Gastroesophageal sphincter (tissue), 4 donors: ENCODE measurements around the gene UBE2L6. TPM values are rescaled to one million over a fixed set of nuclear protein-coding genes. Genes with fewer than 3 reads are reported as not detected.

Source experiments
- ATAC-seq: fragments of 150-250 bp; one replicate; pipeline ENCODE4 v1.9.1; 2016; ENCODE audit warnings: mild to moderate bottlenecking, moderate library complexity
- H3K27ac ChIP-seq, 4 donors: fragments of 200-600 bp; sonication (generic) in 3 of 4; 1 replicate in 3 of 4; 2 replicates in 1 of 4; pipeline ENCODE4 v1.5.1; 2016 to 2019
- H3K27me3 ChIP-seq: fragments of 200-600 bp; sonication (generic); one replicate; pipeline ENCODE4 v1.5.1; 2019
- H3K36me3 ChIP-seq, 2 donors: fragments of 200-600 bp; sonication (generic); one replicate each; pipeline ENCODE4 v1.5.1; 2019; ENCODE audit warnings: control low read depth in 1 of 2
- H3K4me1 ChIP-seq, 3 donors: fragments of 200-600 bp; sonication (generic); 1 replicate in 2 of 3; 2 replicates in 1 of 3; pipeline ENCODE4 v1.5.1; 2016 to 2019; ENCODE audit warnings: control low read depth in 2 of 3
- H3K4me3 ChIP-seq, 2 donors: fragments of 200-600 bp; sonication (generic); one replicate each; pipeline ENCODE4 v1.5.1; 2019; ENCODE audit warnings: mild to moderate bottlenecking in 1 of 2, moderate library complexity in 1 of 2
- H3K9me3 ChIP-seq, 3 donors: fragments of 200-600 bp; sonication (generic); one replicate each; pipeline ENCODE4 v1.5.1; 2017 to 2019; ENCODE audit warnings: control low read depth in 2 of 3
- CTCF ChIP-seq, 4 experiments: fragments of 200-600 bp in 2 of 4; fragments of 450-650 bp in 2 of 4; sonication (generic) in 1 of 4; IDR thresholded peaks; one replicate each; pipeline ENCODE4 v1.5.1; 2017 to 2019; ENCODE audit warnings: antibody characterized with exemption in 4 of 4, mild to moderate bottlenecking in 2 of 4, moderate library complexity in 2 of 4
- EP300 ChIP-seq: sonication (generic); formaldehyde crosslinking; IDR thresholded peaks from one replicate; pipeline ENCODE4 v1.6.1; 2017; ENCODE audit warnings: antibody characterized with exemption, mild to moderate bottlenecking
- POLR2A ChIP-seq, 2 donors: fragments of 450-650 bp; IDR thresholded peaks; one replicate each; pipeline ENCODE4 v1.6.1; 2017; ENCODE audit warnings: antibody characterized with exemption in 2 of 2, mild to moderate bottlenecking in 2 of 2, moderate library complexity in 1 of 2
- POLR2AphosphoS5 ChIP-seq: sonication (generic); formaldehyde crosslinking; IDR thresholded peaks from one replicate; pipeline ENCODE4 v1.6.1; 2017; ENCODE audit warnings: antibody characterized with exemption
- WGBS, 2 donors: methylation state at CpG; one replicate each; pipeline ENCODE4 v1.1.5; 2018; ENCODE audit warnings: low coverage in 1 of 2; 5-methylcytosine and 5-hydroxymethylcytosine counted together
- small RNA-seq, 4 donors: library from RNA; depleted of rRNA; stranded (forward); fragments of <200 nt; gene quantifications; one replicate each; pipeline ENCODE3, GENCODE V24; 2016
- total RNA-seq, 4 donors: library from RNA; depleted of rRNA; stranded (reverse); fragments of >200 nt; gene quantifications; one replicate each; pipeline ENCODE4 v1.1.0, GENCODE V29; 2016

Gene UBE2L6
- total RNA-seq, 4 donors from 2014 or later, result 15.3 to 34.6 (median 28.3) TPM

- no peak for TF ChIP-seq EP300
- no peak for TF ChIP-seq POLR2A (IDR thresholded peaks at IDR 0.05)
- no peak for TF ChIP-seq POLR2AphosphoS5
- no peak for TF ChIP-seq CTCF (IDR thresholded peaks at IDR 0.05)
- H3K27me3 ChIP-seq, result no peaks in the 10 kb centered on the region
- no peaks in the 10 kb centered on the region for H3K9me3 ChIP-seq
- H3K36me3 ChIP-seq, result peaks cover 0 to 49% of the 10 kb centered on the region in 2 donors
- no peak overlapping the region for H3K27ac ChIP-seq
- no peak for ATAC-seq
- no peak overlapping the region for H3K4me3 ChIP-seq
- peaks cover 0 to 41% (median 14%) of the 10 kb centered on the region in 3 donors for H3K4me1 ChIP-seq
Observed at GRCh38 chr11:57502870-57503269, 64.6 kb downstream of the UBE2L6 start.

- no peaks in the 10 kb centered on the region for H3K9me3 ChIP-seq
- 100% methylated on average over 3 of the region's 3 CpGs; no CpG with 5 or more reads in 1 of the 2 donors for WGBS, 2 donors
- peak overlapping the region in 2 of 4 donors; percentile 31 to 84 for H3K27ac ChIP-seq
- no peak for ATAC-seq
- H3K27me3 ChIP-seq, result no peaks in the 10 kb centered on the region
- TF ChIP-seq POLR2AphosphoS5 (no peak), POLR2A (IDR thresholded peaks at IDR 0.05) (no peak), EP300 (no peak), CTCF (IDR thresholded peaks at IDR 0.05) (no peak)
- peaks cover 0 to 49% of the 10 kb centered on the region in 2 donors for H3K36me3 ChIP-seq
- H3K4me3 ChIP-seq, result no peak overlapping the region
- peaks cover 0 to 42% (median 14%) of the 10 kb centered on the region in 3 donors for H3K4me1 ChIP-seq
Observed at GRCh38 chr11:57502376-57502775, 65.1 kb downstream of the UBE2L6 start.

GRCh38 chr11:57501953-57502352 lies 65.5 kb downstream of the UBE2L6 start:
- Histone ChIP-seq H3K4me3 (no peak overlapping the region), H3K36me3 (peaks cover 0 to 49% of the 10 kb centered on the region in 2 donors), H3K27me3 (no peaks in the 10 kb centered on the region), H3K9me3 (no peaks in the 10 kb centered on the region), H3K27ac (peak overlapping the region in 2 of 4 donors; percentile 31 to 84), H3K4me1 (peaks cover 0 to 42% (median 14%) of the 10 kb centered on the region in 3 donors)
- WGBS, 2 donors, result 63 to 67% methylated on average over 3 of the region's 4 CpGs
- ATAC-seq, result no peak
- TF ChIP-seq CTCF (IDR thresholded peaks at IDR 0.05) (no peak), EP300 (no peak), POLR2AphosphoS5 (no peak), POLR2A (IDR thresholded peaks at IDR 0.05) (no peak)

Small RNA genes lying within 50 kb of the gene (small RNA-seq; reads per million reads assigned to genes)
- gene RN7SL605P, result 0 reads per million in 4 donors

Other genes with a start within 250 kb of the UBE2L6 start
- 100 to 1,000 TPM in 2 of 4 donors, 10 to 100 TPM in 2; 95.6 to 130 (median 108) TPM for gene TNKS1BP1, start 242.7 kb downstream of the UBE2L6 start, total RNA-seq
- 100 to 1,000 TPM in 1 of 4 donors, 10 to 100 TPM in 3; 66.0 to 101 (median 79.8) TPM for gene SSRP1, start 231.8 kb downstream of the UBE2L6 start, total RNA-seq
- under 1 TPM in 1 of 4 donors, not detected in 3; 0.69 TPM for gene P2RX3, start 229.3 kb downstream of the UBE2L6 start, total RNA-seq
- not detected for gene PRG3, start 186.5 kb downstream of the UBE2L6 start, total RNA-seq
- gene PRG2, start 177.0 kb downstream of the UBE2L6 start, total RNA-seq, result not detected
- gene SLC43A3, start 140.6 kb downstream of the UBE2L6 start, total RNA-seq, result 10 to 100 TPM; 40.9 to 75.9 (median 60.0) TPM
- gene RTN4RL2, start 107.1 kb downstream of the UBE2L6 start, total RNA-seq, result 1 to 10 TPM in 1 of 4 donors, under 1 TPM in 2, not detected in 1; 0.12 to 2.3 (median 0.27) TPM
- 10 to 100 TPM; 14.8 to 36.6 (median 19.7) TPM for gene SLC43A1, start 52.0 kb downstream of the UBE2L6 start, total RNA-seq
- 10 to 100 TPM; 23.5 to 29.0 (median 27.9) TPM for gene TIMM10, start 36.9 kb downstream of the UBE2L6 start, total RNA-seq
- gene SMTNL1, start 30.1 kb downstream of the UBE2L6 start, total RNA-seq, result not detected
- gene SERPING1, start 30.0 kb upstream of the UBE2L6 start, total RNA-seq, result 100 to 1,000 TPM; 237 to 689 (median 443) TPM
- 1 to 10 TPM; 1.2 to 3.3 (median 1.5) TPM for gene YPEL4, start 82.2 kb upstream of the UBE2L6 start, total RNA-seq
- 10 to 100 TPM; 11.4 to 21.7 (median 16.6) TPM for gene CLP1, start 90.1 kb upstream of the UBE2L6 start, total RNA-seq
- 10 to 100 TPM; 34.3 to 52.1 (median 45.8) TPM for gene ZDHHC5, start 100.4 kb upstream of the UBE2L6 start, total RNA-seq
- gene MED19, start 144.5 kb upstream of the UBE2L6 start, total RNA-seq, result 10 to 100 TPM; 10.4 to 15.5 (median 12.5) TPM
- gene TMX2, start 144.9 kb upstream of the UBE2L6 start, total RNA-seq, result 10 to 100 TPM; 44.0 to 52.1 (median 50.0) TPM
- gene SELENOH, start 173.8 kb upstream of the UBE2L6 start, total RNA-seq, result 100 to 1,000 TPM in 2 of 4 donors, 10 to 100 TPM in 2; 81.2 to 143 (median 97.0) TPM
- not detected for gene BTBD18, start 184.1 kb upstream of the UBE2L6 start, total RNA-seq
- 100 to 1,000 TPM in 1 of 4 donors, 10 to 100 TPM in 3; 87.6 to 123 (median 93.8) TPM for gene CTNND1, start 194.1 kb upstream of the UBE2L6 start, total RNA-seq